HG02938 (cell line): Measurements from ENCODE around the gene THAP5.

Source experiments
- ATAC-seq: cut with Tn5 transposase; IDR thresholded peaks from one replicate; pipeline ENCODE4 v1.9.1; 2021; ENCODE audit warnings: mild to moderate bottlenecking, moderate library complexity; ENCODE audit not compliant: unreplicated experiment

The THAP5 gene, protein sequence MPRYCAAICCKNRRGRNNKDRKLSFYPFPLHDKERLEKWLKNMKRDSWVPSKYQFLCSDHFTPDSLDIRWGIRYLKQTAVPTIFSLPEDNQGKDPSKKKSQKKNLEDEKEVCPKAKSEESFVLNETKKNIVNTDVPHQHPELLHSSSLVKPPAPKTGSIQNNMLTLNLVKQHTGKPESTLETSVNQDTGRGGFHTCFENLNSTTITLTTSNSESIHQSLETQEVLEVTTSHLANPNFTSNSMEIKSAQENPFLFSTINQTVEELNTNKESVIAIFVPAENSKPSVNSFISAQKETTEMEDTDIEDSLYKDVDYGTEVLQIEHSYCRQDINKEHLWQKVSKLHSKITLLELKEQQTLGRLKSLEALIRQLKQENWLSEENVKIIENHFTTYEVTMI

DNA sequence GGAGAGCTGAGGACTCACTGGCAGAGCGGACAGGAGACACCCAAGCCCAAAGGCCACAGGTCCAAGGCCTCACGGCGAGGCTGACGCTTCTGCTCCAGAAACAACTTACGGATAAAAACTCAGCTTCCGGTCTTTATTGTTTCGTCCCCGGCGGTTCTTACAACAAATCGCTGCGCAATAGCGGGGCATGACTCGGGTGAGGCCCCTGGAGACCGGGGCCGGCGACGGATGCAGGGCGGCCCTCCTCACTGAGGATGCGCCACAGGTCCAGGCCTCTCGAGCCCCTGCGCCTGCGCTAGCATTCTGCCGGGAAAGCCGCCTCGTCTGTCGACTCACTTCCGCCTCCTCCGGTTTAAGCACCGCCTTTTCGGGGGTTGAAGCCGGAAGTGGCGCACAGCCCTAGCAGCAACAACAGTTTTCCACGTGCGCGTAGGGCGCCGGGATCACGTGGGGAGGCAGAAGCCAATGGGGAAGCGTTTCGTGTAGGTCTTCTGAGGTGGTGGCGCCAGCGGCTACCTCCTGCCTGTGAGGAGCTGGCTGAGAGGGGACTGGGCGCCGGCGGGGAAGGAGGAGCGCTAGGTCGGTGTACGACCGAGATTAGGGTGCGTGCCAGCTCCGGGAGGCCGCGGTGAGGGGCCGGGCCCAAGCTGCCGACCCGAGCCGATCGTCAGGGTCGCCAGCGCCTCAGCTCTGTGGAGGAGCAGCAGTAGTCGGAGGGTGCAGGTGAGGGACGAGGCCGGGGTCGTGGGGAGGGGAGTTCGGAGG, at the start of gene THAP5, which contains the start of gene DNAJB9:
Gene THAP5 (minus strand): TSS at position 326 of the 765 bp plus-strand sequence. CDS start 137 bp downstream, at position 189.
Gene DNAJB9 (plus strand): TSS at position 494 of the 765 bp plus-strand sequence. CDS start 1,853 bp downstream, outside the sequence.
- ATAC-seq, result peak; percentile 93

DNA sequence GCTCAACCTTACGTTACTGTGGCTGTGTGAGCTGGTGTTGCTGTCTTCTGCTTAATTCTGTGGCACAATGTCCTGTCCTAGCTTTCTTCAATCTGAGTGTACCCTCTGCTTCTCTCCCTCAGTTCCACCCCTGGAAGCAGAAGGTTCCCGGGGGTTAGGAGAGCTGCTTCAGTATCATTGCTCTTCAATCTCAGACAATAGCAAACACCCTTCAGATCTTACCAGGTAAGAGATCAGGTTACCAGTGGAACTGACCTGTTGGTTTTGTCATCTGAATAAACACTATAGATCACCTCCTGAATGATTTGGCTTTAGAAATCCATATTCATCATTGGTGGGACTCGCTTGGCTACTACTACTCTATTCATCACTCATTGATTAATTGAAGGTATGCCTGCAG, 48.5 kb upstream of the THAP5 start:
- no peak for ATAC-seq

DNA sequence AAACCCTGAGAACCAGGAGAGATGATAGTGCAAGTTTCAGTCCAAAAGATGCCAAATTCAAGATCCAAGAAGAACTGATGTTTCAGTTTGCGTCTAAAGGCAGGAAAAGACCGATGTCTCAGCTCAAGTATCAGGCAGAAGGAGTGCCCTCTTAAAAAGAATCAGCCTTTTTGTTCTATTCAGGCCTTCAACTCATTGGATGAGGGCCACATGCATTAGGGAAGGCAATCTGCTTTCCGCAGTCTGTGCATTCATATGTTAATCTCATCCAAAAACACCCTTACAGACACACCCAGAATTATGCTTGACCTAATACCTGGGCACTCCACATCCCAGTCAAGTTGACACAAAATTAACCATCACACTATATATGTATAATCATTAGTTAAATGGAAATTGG, 45.4 kb upstream of the THAP5 start:
- no peak for ATAC-seq

DNA sequence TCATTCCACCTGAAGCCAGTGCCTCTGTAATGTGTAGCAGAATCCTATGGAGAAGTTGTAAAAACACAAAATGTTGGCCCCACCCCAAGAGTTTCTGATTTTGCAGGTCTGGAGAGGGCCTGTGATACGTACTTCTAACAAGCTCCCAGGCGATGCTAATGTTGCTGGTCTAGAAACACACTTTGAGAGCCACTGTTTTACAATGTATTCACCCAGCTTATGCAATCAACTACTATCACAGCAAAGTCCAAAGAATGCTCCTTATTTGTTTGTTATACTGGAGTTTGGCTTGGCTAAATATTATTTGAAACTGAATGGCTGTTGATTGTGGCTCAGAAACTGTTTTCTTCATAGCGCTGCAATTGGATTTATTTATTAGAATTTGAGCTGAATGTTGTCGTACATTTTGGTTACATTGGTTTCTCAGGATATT, 44.5 kb upstream of the THAP5 start:
- ATAC-seq, result no peak

DNA sequence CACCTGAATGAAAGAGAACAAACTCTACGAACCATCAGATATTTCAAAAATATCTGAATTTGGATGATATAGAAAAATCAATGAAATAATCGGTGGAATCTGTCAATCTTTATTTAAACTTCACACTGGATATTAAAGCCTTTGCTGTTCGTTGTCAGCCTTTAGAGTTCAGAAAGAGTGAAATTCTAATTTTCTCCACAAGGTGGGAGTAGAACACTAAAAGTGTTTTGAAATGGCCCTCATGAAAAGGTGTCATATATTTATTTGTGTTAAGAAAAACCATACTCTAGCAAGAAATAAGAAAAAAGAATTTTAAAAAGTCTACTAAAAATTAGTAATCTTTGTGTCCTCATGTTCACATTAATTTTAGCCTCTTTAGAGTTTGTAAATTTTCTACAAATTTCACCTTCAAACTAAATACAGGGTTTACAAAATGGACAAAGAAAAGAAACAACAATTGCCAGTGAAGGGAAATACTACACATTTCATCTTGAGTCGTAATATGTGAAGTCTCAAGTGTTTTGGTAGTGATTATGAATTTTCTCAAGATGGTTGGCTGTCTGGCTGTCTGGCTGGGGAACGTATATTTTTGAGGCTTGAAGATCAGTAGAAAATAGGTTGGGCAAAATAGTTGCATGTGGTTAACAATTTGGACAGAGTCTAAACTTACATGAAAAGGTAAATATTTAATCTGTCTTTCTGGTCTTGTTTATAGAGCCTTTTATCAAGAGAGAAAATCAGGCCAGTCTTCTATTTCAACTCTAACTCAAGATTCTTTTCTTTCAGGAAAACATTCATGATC, 43.8 kb upstream of the THAP5 start:
- ATAC-seq, result peak; percentile 77

DNA sequence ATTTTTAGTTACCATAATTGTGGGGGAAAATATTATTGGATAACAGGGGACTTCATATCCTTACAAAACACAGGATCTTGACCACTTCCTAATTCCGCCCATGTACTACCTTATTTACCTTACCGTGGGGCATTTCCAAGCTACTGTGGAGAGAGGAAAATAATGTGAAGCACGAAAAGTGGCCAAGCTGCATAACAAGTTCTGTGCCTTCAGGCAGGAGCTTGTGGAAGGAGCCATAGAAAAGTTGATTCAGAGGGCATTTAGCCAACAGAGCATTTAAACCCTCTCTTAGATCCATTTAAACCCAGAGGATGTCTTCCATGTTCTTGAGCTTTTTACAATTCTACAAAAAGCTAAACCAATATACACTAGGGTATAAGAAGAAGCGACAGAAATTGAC, 41.8 kb upstream of the THAP5 start:
- ATAC-seq, result no peak

DNA sequence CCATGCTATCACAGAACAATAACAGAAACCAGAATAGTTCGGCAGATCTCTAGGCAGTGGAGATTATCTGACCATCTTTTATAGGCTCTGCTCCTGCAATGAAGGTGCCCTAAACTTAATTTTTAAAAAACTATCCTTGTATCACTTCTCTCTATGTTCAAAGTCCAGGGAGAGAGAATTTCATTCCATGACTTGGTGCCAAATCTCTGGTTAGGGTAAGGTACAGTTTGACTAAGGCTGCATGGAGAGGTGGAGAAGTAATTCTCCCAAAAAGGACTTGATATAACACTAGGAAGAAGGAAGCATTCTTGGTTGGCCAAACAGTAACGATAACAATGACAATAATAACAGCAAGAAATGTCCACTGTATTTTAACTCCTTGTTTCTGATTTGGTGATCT, 40.1 kb upstream of the THAP5 start:
- ATAC-seq, result no peak

DNA sequence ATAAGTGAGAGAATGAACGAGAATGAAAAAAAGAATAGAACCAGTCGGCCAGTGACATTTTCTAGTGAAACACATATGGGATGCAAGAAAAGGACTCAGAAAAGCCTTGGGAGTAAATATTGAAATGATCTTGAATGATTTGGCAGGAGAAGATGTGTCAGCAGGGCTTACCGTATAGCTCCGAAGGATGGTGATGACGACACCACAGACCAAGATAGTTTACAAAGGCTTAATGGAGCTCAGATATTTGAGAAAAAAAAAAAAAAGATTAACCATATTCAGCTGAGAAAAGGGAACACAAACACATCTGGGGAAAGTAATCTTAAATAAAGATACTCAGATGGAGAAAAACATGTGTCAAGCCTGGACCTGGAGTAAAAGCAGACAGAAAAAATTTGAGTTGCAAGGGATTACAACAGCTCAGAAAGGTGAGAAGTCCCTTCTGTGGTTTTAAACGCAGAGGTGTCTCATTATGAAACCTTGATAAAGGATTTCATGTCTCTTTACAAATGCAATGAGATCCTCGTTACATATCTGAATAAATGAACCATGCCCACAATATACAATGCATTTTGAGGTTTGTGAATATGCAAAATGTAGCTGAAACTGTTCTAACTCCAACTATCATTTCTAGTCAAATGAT, 36.2 kb upstream of the THAP5 start:
- peak; percentile 58 for ATAC-seq

DNA sequence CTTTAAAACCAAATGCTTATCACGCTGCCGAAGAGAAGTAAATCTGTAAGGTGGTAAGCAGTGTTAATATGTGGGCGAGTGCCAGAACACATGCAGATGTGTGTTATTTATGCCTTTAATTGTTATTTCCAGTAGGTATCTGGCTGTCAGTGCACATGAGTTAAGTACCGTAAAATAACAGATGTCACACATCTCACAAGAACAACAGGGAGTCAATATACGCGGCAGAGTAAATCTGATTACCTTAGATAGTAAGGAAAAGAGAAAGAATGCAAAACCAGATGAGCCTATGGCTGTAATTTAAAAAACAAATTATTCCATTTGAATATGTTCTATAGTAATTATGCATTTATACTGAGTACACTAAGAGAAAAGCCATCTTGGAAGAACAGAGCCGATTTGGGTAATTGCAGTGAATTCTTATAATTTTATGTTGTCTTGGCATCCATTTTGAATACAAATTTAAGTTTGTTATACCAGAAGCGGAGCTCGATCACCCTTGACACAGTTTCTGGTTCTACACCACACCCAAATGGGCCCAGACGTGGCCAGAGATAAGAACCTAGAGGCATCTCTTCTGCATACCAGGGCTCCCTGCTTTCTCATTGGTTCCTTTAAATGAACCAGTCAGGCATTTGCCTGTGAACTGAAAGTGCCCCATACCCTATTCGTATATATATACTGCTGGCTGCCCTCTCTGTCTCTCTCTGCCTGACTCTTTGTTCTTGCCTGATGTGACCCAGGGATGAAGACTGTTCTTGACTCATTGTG, 35.0 kb upstream of the THAP5 start:
- ATAC-seq, result no peak

DNA sequence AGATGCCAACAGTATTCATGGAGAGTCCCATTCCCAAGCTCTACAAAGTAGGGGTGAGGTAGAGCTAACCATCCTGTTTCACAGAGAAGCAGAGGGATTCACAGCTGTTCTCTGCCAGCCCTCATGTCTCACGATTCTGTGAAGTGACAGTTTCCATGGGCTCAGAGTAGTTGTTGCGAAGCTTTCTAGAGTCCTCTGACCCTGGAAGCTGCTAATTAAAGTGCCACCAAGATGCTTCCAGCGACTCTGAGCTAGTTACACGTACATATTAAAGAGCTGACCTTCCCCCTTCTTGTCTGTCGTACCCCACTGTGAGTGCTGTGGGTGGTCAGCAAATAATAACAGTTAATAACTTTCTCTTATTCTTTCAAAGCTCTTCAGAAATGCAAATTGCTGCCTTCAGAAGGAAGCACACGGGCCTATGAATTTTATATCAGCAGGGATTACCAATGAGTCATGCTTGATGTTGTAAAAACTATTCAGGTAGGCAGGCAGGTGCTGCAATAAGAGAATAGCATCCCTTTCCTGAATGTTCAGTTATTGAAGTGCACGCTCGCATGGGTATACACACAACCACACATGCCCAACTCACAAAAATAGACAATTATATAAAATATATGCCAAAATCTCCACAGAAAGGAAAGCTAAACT, 34.3 kb upstream of the THAP5 start:
- ATAC-seq, result no peak

DNA sequence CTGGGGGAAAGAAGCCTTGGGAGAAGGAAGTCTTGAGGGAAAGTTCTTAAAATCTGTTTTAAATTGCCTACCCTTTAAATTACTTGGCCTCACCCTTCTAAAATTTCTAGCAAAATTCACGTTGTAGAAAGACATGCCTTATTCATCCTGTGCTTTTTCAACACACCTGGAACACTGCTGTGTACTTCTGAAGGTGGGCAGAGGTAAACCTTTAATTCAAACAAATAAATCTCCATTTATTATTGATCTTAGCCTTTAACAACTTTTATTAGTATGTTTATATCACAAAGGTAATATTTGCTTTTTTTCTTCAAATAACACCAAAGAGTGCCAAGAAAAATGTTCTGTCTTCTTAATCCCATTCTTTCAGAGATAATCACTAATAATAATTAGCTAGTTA, 30.9 kb upstream of the THAP5 start:
- no peak for ATAC-seq

DNA sequence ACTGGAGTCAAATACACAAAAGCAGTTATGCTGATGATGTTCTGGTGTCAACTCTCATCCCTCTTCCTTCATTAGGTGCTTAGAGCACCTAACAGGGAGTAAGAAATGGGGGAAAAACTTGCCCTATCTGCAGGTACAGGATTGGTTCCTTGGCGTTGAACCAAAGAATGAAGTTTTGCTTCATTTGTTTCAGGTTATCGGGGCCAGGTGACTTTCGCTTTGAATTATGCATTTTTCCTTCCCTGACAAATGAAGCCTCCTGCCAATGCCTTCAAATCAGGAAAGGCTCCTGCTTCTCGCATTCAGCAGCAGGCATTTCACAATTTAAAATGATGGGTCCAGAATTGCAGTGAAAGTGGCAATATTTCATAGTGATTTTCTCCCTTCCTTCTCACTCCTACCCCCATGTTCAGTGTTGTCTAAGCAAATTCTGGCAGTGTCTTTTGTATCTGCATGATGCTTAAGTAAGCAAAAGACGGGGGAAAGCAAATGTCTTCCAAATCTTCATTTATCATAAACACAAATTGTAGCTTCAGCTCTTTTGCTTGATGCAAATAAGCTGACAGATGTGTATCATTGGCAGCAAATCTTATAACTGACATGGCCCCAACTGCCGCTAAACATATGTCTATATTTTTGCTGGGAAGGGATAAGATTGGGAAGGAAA, 29.5 kb upstream of the THAP5 start:
- no peak for ATAC-seq

DNA sequence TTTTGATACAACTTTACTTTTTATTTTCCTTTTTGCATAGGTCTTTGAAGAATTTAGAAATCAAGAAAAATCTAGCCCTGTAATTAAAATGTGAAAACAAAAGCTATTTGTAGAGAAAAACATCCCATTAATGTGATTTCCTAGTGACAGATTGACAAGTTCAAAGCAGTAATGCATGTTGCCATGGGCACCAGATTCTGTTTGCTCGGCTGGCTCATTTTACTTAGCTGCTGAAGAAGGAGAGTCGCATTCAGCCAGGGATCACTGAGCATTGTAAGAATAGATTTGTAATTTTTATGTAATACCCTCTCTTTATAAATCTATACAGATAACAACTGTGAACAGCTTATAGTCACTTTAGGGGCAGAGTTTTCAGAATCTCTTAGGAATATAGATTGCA, 28.6 kb upstream of the THAP5 start:
- no peak for ATAC-seq

DNA sequence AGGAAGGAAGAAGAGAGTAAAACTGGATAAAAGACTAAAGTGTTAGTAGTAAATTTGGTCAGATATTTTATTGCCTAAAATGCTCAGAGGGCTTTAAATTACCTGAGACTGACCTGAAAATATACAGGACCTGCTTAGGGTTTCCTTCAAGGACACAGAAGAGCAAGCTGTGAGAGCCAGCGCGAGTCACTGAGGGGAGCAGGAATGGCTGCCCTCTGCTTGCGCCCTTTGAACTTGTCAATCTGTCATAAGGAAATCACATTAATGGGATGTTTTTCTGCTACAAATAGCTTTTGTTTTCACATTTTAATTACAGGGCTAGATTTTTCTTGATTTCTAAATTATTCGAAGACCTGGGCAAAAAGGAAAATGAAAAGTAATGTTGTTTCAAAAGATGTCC, 27.1 kb upstream of the THAP5 start:
- no peak for ATAC-seq

DNA sequence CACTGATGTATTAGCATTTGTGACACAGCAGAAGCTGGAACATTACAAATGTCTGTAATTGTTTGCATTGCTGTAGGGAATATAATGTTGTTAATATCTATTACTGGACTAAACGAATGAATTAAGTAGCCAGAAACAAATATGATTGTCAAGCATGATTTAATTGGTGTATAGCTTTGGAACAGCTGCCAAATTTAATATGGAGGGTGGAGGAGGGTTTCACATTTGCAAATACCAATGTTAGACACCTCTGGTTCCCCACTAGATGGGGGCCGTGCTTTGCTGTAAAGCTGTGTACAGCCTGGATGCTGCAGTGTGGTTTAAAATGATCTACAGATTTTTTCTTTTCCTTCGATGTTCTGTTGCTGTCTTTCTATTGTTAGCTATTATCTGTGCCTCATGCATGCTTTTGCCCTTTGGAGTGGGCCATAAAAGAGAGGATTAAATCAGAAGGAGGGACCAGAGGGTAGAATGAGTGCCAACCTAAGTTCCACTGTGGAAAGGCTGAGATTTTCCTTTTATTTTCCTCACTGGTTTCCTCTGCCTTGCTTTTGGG, 23.2 kb upstream of the THAP5 start:
- peak; percentile 54 for ATAC-seq

DNA sequence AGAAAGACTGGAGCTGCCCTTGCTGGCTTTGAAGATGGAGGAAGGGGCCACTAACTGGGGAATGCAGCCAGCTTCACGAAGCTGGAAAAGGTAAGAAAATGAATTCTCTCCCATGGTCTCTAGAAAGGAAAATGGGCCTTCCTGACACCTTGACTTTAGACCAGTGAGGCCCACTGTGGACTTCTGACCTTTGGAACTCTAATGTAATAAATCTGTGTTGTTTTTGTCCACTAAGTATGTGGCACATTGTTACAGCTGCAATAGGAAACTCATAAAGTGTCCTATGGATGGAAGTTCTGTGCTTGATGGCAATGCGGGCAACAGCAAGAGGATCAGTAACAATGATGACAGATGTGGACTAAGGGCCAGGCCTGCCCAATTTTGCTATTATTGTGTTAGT, 21.1 kb upstream of the THAP5 start:
- ATAC-seq, result no peak

DNA sequence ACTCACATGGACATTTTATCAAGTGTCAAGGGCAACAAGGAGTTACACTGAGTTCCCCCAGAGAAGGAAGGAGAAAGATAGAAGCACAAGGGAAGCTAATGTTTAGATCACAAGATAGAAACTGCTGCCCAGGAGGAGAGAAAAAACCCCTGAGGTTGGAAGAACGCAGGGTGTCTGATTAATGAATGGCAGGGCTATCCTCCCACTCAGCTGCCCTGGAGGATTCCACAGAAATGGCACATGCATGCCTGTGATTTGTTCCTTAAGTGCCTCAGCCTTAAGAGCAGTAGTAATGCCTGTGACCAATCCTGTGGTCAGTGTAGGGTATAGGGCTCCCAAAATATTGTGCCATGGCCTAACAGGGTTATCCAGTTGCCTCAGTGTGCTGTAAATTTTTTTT, 20.4 kb upstream of the THAP5 start:
- peak; percentile 59 for ATAC-seq

DNA sequence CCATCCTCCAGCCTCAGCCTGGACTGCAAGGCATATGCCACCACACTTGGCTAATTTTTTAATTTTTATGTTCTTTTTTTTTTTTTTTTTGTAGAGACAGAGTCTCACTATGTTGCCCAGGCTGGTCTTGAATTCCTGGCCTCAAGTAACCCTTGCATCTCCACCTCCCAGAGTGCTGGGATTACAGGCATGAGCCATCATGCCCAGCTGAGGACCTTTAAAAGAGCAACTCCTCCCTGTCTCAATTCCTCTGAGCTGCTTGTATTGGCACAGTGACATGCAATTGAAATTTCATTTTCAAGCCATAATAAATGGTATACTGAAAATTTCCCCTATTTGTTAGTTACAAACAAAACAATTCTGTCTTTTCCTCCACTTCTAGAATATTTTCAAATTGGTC, 19.7 kb upstream of the THAP5 start:
- ATAC-seq, result no peak

DNA sequence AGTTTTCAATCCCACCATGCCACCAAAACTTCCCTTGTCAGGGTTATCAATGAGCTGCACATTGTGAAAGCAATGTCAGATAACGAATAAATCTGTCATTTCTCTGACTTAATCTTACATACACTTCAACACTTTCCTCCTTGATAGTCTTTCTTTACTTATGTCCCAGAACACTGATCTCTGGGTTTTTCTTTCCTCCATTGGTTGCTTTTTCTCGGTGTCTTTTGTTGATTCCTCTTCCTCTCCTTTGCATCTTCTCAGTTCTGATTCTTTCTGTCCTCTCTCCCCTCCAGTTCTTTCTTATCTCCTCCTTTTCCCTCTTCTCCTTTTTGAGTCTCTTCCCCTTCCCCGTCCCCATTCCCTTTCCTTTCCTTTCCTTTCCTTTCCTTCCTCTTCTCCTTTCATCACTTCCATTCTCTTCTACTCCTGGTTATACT, 16.8 kb upstream of the THAP5 start:
- no peak for ATAC-seq
